NOMO-1 treated with DMSO at 0.1 percent for 48 hours (cell line): ENCODE data around the gene TMEM42.
"Not testable (repeated sequence)": the region's sequence is repeated elsewhere in the genome, so short reads cannot be mapped to it uniquely, and the experiment has no call there.

Source experiments
- DNase-seq: peaks from one replicate; lab custom pipeline; 2025; ENCODE audit not compliant: unreplicated experiment; lab: John Stamatoyannopoulos, UW

The TMEM42 gene

DNA sequence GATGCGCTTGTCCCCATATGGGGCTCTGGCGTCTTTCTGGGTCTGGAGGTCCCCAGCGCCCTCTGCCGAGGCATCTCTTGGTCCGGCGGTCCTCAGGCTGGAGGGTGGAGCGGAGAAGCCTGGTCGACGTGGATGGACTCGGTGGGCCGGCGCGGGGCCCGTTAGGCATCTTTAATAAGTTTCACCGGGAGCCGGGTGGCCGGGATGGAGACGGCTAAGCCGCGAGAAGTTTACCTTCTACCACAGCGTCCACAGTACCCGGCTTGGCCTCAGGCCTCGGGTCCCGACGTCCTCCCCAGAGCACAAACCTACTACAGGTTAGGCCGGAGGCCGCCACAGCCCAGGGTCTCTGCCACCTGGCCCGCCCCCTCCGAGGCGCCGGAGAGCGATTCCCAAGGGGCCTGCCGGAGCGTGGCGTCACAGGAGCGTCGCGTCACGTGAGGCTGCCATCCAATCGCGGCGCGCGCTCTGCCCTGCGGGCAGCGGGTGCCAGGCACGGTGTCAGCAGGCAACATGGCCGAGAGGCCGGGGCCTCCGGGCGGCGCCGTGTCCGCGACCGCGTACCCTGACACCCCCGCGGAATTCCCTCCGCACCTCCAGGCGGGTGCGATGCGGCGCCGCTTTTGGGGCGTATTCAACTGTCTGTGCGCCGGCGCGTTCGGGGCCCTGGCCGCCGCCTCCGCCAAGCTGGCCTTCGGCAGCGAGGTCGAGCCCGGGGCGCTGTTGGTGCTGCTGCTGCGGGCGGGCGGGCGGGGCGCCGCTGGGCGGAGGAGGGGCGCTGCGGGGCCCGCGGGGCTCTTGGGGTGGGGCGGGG, at the start of gene TMEM42:
TMEM42 (plus strand) TSS at position 501 of the 814 bp plus-strand sequence; CDS start at position 514, 13 bp downstream.
- peak; percentile 78 for DNase-seq

DNA sequence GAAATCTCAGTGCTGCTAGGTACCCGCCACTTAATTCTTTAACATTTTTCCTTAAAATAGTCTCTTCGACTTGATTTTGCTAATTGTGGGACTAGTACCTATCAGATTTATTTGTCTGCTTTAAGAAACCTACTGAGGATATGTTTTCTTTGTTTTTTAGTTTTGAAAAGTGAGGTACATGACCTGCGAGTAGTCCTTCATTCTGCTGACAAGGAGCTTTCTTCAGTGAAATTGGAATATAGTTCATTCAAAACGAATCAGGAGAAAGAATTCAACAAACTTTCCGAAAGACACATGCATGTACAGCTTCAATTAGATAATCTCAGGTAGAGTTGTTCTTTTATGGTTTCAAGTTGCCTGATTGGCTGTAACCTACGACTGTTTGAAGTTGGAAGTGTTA, 47.0 kb upstream of the TMEM42 start:
- DNase-seq: no peak

DNA sequence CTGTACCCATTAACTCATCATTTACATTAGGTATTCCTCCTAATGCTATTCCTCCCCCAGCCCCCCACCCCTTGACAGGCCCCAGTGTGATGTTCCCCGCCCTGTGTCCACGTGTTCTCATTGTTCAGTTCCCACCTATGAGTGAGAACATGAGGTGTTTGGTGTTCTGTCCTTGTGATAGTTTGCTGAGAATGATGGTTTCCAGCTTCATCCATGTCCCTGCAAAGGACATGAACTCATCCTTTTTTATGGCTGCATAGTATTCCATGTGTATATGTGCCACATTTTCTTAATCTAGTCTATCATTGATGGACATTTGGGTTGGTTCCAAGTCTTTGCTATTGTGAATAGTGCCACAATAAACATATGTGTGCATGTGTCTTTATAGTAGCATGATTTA, 45.4 kb upstream of the TMEM42 start:
- DNase-seq: not testable (repeated sequence)

DNA sequence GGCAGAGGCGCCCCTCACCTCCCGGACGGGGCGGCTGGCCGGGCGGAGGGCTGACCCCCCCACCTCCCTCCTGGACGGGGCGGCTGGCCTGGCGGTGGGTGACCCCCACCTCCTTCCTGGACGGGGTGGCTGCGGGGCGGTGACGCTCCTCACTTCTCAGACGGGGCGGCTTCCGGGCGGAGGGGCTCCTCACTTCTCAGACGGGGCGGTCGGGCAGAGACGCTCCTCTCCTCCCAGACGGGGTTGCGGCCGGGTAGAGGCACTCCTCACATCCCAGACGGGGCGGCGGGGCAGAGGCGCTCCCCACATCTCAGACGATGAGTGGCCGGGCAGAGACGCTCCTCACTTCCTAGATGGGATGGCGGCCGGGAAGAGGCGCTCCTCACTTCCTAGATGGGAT, 40.5 kb upstream of the TMEM42 start:
- not testable (repeated sequence) for DNase-seq

DNA sequence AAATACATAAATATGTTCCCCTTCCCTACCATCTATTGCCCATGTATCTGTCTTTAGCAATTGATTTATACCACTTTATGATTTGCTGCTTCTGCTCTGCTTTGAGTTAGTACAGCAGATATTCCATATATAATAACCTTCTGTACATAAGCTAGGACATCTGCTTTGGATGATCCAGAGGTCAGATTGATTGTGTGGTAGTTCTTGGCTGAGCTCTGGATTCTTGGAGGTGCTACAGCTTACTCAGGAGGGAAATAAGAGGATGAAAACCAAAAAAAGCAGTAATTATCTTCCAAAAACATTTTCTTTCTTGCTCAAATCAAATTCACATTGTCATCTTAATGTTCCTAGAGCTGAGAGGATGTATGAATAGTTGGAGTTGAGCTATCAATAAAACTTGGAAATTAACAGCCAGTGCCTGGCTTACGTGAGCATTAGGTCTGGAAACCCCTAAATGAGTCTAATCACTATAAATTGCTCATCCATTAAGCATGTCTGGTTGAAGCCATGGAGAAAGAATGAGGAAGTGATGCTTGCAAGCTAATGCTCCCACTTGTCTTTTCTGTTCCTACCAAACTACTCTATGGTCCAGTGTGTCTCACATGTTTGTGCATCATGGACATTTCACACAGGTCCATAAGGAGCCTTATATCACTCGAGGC, 36.3 kb upstream of the TMEM42 start:
- no peak for DNase-seq

DNA sequence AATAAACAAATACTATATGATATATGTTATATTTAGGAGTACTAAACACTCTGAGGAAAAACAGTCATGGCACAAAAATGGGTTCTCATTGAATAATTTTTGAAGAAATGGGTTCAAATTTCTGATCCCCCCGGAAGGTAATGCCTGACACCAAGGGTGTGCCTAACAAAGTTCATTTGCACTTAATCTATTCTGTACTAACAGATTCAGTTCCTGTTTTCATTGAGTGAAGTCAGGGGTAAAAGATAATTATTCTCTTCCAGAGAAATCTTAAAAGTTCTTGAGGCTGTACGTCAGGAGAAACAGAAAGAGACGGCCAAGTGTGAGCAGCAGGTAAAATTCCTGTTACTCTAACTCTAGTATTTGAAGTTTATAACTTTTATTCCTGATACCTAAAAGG, 34.5 kb upstream of the TMEM42 start:
- DNase-seq: peak; percentile 29

DNA sequence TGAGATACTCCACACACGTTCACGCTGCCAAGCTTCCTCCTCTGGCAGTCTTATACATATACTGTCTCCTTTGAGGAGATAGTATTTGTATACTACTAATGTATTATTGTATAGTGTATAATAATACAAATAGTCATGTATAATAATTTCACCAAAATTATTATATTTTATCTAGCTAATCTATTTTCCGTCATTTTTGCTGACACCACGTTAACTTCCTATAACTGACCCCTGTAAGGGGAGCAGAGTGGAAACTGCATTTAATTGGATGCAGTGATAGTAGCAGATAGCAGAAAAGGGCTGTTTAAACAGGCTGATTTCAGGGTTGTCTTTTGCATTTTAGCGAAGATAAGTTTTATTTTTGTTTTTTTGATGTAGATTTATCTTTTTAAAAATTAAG, 30.5 kb upstream of the TMEM42 start:
- no peak for DNase-seq

DNA sequence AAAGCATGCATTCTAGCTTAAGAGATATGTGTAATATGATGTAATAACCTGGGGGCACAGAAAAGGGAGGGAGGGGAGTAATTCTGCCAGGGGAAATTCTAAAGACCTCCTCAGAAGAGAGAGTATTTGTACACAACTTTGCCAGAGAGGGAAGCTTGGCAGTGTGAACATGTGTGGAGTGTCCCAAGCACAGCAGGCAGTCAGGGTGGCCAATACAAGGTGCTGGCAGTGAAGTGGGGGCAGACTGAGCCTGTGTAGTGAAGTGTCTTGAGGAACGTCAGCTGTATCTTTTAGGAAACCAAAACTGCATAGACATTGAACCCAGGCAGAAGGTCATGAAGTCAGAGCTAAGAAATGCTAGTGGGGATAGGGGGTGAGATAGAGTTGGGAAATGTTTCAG, 29.7 kb upstream of the TMEM42 start:
- DNase-seq: no peak

DNA sequence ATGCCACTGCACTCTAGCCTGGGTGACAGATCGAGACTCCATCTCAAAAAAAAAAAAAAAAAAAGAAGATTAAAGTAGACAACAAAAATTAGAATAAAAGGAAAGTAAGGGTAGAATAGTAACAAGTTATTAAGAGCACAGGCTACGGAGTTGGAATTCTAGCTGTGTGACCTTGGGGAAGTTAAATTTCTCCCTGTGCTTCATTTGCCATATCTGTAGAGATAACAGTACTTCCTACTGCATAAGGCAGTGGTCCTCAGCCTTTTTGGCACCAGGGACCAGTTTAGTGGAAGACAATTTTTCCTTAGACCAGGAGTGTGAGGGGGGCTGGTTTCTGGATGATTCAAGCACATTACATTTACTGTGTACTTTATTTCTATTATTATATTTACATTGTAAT, 28.7 kb upstream of the TMEM42 start:
- no peak for DNase-seq

DNA sequence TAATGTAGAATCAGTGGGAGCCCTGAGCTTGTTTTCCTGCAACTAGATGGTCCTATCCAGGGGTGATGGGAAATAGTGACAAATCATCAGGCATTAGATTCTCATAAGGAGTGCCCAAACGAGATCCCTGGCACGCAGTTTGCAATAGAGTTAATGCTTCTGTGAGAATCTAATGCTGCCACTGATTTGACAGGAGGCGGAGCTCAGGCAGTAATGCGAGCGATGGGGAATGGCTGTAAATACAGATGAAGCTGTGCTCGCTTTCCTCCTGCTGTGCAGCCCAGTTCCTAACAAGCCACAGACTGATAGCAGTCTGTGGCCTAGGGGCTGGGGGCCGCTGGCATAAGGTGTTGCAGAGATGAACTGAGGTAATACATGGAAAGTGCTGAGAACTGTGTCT, 28.3 kb upstream of the TMEM42 start:
- DNase-seq: no peak

DNA sequence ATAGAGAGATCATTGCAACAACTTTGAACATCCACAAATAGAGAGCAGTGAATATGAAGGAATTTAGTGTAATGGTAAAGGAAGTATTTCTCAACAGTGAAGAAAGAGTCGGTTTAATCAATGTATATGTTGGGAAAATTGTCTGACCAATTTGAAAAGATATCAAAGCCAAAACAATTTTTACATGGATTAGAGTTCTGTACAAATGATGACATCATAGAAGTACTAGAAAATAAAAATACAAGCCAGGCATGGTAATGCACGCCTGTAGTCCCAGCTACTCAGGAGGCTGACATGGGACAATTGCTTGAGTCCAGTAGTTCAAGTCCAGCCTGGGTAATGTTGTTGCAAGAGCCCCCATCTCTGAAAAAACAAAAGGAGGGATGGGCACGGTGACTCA, 26.0 kb upstream of the TMEM42 start:
- DNase-seq: no peak

DNA sequence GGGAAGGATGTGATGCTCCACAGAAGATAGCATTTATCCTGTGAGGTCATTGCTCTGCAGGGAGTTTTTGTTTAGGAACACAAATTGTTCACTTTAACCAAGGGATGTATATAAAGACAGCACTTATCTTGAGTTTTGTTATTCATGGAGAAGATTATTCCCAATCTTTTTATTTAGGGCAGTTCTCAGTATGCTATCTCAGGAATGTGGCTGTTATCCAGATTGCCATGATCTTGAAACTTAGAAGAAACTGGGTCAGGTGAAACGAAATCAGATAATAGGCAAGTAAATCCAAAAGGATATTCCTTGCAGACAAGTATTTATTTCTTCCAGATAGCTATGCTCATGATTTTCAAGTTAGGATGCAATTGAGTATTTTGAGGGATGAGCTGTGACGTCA, 19.3 kb upstream of the TMEM42 start:
- no peak for DNase-seq

DNA sequence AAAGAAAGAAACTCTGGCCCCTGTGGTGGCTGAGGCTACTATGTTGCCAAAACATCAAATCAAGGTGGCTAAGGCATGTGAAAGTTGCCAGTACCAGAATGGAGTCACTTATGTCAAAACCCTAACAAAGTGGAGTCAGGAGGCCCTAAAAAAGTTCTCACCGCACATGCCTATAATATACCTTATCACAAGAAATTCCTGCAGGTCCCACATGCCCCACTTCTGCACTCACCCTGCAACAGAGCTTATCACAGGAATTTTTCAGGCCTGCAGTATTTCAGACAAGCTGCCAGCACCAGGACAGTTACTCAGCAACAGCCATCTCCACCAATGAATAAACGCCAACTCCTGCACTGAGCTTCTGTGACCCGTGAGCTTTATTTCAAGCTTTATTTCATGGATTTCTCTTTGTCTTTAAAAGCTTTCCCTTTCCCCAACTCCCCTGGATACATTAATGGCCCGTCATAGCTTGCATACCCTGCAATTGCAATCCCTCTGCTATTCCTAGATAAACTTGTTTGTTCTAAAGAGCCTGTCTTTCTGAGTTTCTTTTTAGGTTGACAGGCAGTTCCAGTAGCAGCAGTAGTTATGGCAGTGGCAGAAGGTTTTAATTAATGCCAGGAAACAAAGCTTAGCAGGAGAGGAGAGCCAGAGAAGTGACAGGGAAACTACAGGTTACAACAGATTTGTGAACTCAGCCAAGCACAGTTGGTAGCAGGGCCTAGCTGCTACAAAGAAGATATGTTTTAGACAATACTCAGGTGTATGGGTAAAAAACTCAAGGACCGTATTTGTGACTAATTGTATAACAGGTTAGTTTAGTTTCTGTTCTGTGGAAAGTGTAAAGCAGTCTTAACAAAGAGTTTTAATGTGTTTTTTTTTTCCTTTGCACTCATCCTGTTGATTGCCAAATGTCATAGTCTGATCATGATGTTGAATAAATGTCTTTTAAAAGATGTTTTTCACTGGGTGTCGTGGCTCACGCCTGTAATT, 15.9 kb upstream of the TMEM42 start:
- DNase-seq: no peak

DNA sequence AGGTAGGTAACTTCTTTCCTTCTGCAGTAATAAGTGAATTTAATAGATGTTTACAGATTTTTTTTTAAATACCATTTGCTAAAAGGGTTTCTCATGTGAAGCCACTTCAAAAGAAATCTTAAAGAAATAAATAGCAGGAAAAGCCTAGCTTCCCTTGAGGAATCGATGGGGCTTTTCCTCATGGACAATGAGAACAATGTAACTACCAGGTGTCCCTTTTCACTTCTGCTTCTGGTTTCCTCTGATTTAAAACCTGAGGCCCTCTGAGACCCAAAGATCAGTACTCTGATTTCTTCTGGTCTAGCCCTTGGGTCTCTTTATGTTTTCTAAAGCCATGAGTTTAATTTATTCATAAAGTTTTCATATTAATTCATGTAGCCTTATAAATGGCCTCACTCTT, 13.1 kb upstream of the TMEM42 start:
- DNase-seq: no peak

DNA sequence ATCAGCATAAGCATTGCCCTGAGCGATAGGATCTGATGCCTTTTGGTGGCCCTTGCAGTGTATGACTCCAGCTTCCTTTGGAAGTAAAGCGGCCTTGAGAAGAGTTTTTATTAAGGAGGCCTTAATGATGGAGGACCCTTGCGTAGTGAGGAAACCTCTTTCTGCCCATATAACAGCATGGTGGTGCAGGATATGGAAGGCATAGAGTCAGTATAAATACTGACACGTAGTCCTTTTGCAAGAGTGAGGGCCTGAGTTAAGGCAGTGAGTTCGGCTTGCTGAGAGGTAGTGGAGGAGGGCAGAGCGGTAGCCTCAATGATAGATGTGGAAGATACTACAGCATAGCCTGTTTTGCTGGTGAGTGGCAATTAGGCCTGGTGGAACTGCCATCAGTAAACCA, 5.0 kb upstream of the TMEM42 start:
- not testable (repeated sequence) for DNase-seq

DNA sequence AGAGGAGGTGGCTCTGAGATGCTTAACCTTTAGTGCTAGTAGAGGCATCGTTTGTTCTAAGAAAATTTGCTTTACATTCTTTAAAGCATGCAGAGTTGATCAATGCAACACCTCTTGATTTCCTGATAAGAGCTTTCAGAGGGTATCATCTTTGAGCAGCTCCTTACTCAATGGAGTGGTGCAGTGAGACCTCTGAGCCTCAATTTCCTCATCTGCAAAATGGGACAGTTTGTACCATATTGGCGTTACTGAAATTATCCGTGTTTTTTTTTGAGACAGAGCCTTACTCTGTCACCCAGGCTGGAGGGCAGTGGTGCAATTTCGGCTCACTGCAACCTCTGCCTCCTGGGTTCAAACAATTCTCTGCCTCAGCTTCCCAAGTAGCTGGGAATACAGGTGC, 1.6 kb upstream of the TMEM42 start:
- no peak for DNase-seq

DNA sequence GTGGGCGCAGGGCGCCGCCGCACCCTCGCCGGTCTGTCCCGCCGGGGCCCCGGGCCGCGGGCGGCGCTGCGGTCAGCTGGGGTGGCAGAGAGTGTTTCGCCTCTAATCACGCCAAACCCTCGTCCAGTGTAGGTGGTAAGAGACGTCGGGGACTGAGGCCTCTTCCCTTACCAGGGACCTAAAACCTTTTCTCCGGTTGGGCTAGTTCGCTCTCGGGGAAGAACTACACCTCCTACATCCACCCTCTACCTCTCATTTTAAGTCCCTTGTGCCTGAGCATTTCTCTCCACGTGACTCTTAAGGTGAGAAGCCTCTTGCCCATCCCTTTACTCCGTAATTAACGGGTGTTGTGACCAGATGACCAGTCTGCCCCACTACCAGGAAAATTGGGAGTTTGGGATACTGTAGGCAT, 520 bp downstream of the TMEM42 start:
- DNase-seq: peak; percentile 14

DNA sequence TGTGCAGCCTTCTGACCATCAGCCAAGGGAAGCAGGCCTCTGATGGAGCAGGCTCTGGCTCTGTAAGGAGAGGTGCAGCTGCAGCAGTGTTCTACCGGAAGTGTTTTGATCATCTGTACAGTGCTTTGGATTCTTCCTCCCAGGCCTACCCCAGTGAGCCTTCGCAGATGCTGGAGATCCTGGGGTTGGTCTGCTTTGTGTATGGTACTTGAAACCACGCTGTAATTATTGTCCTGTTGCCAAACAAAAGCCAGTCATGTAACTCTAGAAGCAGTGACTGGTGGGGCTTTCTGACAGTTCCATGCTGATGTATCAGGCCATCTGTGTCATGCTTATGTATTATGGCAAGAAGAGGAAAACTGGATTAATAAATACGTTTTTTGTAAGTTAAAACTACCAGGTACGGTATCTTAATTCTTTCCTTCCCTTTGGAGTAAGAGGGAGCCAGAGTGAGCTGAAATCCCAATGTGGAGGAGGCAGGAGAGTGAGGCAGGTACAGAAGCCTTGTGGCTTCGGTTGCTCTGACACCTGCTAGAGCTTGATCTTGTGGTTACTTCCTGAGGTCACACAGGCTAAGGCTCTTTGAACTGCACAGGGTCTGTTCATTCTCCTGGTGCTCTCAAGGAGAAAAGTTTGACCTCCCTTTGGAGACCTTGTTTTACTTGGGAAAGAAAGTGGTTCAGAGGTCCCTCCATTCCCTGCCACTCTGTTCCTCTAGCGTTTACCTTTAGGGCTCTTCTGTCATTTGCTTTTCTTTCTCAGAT, 3.7 kb downstream of the TMEM42 start:
- DNase-seq: no peak

DNA sequence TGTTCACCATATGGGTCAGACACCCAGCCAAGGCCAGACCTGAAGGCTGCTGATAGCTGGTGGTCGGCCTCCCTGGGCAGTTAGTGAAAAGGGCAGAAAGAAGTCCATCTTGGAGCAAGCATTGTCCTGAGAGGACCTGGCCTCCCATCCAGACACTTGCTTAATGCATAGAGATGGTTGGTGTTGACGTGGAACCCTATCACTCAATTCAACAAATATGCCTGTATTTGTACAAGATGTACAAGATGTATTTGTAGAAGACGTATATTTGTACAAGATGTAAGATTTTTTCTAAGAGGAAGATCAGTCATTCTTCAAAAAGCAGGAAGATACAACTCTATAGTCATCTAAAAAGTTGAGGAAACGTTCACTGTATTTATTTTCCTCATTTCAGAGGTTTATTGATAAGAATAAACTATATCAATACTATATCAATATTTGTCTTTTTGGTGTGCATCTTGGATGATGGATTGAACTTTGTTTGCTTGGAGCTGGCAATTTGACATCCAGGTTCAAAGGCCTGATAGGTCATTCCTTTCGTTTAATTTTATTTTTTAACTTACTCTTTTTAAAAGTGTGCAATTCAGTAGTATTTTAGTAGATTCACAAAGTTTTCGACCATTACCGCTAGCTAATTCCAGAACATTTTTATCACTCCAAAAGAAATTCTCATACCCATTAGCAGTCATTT, 5.9 kb downstream of the TMEM42 start:
- DNase-seq: no peak
